Tibial nerve (tissue), 4 donors: ENCODE measurements around the gene WSB1. TPM values are rescaled to one million over a fixed set of nuclear protein-coding genes. Genes with fewer than 3 reads are reported as not detected.
A peak's percentile ranks its signal among the peaks of the same experiment; 100 is the strongest.

Experiments used
- DNase-seq, 2 donors: peaks; one replicate each; pipeline ENCODE4 v3.0.0-alpha.2; 2019; ENCODE audit warnings: low spot score in 2 of 2
- H3K27ac ChIP-seq, 4 donors: fragments of 200-600 bp; sonication (generic) in 3 of 4; one replicate each; pipeline ENCODE4 v1.5.1; 2017 to 2019; ENCODE audit warnings: mild to moderate bottlenecking in 1 of 4
- H3K27me3 ChIP-seq, 2 donors: fragments of 200-600 bp; sonication (generic) in 1 of 2; one replicate each; pipeline versions ENCODE4 v1.5.1 to v1.6.0; 2017 to 2019
- H3K36me3 ChIP-seq, 3 donors: fragments of 200-600 bp; sonication (generic); one replicate each; pipeline ENCODE4 v1.5.1; 2018 to 2019
- H3K4me1 ChIP-seq, 4 donors: fragments of 200-600 bp; sonication (generic) in 3 of 4; one replicate each; pipeline ENCODE4 v1.5.1; 2017 to 2019
- H3K4me3 ChIP-seq, 4 donors: fragments of 200-600 bp; sonication (generic) in 3 of 4; one replicate each; pipeline ENCODE4 v1.5.1; 2017 to 2019; ENCODE audit warnings: mild to moderate bottlenecking in 1 of 4, moderate library complexity in 1 of 4
- H3K9me3 ChIP-seq, 4 donors: fragments of 200-600 bp; sonication (generic) in 3 of 4; one replicate each; pipeline ENCODE4 v1.5.1; 2017 to 2019
- EP300 ChIP-seq, 2 donors: sonication (generic); formaldehyde crosslinking; IDR thresholded peaks; one replicate each; pipeline ENCODE4 v1.6.1; 2017; ENCODE audit warnings: antibody characterized with exemption in 2 of 2, mild to moderate bottlenecking in 1 of 2
- POLR2A ChIP-seq, 2 donors: fragments of 450-650 bp; IDR thresholded peaks; one replicate each; pipeline ENCODE4 v1.6.1; 2017; ENCODE audit warnings: antibody characterized with exemption in 2 of 2, mild to moderate bottlenecking in 2 of 2, moderate library complexity in 2 of 2
- WGBS, 2 donors: methylation state at CpG; one replicate each; pipeline ENCODE4 v1.1.5; 2018; 5-methylcytosine and 5-hydroxymethylcytosine counted together
- total RNA-seq, 4 donors: library from RNA; depleted of rRNA; stranded (reverse); fragments of >200 nt; gene quantifications; one replicate each; pipeline ENCODE4 v1.1.0, GENCODE V29; 2016
- TF ChIP-seq, protein P1 (sequence below), 5 experiments: fragments of 200-600 bp in 3 of 5; fragments of 450-650 bp in 2 of 5; sonication (generic) in 3 of 5; IDR thresholded peaks; one replicate each; pipeline ENCODE4 v1.5.1; 2016 to 2019; ENCODE audit warnings: antibody characterized with exemption in 5 of 5, mild to moderate bottlenecking in 3 of 5, moderate library complexity in 2 of 5

WSB1 gene
- total RNA-seq, 4 donors from 2014 or later: 201 to 225 (median 213) TPM

DNA sequence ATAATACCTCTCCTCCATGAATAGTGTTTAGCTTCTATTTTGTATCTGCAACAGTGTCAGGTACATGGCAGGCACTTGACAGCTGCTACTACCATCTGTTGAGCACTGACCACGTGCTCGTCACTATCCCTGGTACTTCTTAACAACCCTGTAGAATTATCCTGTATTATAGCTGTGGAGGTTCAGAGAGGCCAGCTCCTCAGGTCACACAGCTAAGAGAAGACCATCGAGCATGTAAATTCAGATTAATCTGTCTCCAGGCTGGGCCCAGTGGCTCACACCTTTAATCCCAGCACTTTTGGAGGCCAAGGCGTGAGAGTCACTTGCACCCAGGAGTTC is 26.3 kb downstream of the WSB1 start:
- Histone ChIP-seq H3K27me3 (no peaks in the 10 kb centered on the region), H3K27ac (peak overlapping the region in 2 of 4 donors; percentile 62 to 68), H3K4me1 (peaks cover 11 to 50% (median 29%) of the 10 kb centered on the region in 4 donors), H3K9me3 (no peaks in the 10 kb centered on the region), H3K36me3 (peaks cover 0 to 37% (median 16%) of the 10 kb centered on the region in 3 donors), H3K4me3 (no peak overlapping the region)
- 75 to 77% methylated on average over 4 of the region's 4 CpGs for WGBS, 2 donors
- TF ChIP-seq, protein P1, sequence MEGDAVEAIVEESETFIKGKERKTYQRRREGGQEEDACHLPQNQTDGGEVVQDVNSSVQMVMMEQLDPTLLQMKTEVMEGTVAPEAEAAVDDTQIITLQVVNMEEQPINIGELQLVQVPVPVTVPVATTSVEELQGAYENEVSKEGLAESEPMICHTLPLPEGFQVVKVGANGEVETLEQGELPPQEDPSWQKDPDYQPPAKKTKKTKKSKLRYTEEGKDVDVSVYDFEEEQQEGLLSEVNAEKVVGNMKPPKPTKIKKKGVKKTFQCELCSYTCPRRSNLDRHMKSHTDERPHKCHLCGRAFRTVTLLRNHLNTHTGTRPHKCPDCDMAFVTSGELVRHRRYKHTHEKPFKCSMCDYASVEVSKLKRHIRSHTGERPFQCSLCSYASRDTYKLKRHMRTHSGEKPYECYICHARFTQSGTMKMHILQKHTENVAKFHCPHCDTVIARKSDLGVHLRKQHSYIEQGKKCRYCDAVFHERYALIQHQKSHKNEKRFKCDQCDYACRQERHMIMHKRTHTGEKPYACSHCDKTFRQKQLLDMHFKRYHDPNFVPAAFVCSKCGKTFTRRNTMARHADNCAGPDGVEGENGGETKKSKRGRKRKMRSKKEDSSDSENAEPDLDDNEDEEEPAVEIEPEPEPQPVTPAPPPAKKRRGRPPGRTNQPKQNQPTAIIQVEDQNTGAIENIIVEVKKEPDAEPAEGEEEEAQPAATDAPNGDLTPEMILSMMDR (IDR thresholded peaks at IDR 0.05): no peak
- TF ChIP-seq POLR2A (IDR thresholded peaks at IDR 0.05): no peak
- TF ChIP-seq EP300 (IDR thresholded peaks at IDR 0.05): no peak
- DNase-seq: no peak

DNA sequence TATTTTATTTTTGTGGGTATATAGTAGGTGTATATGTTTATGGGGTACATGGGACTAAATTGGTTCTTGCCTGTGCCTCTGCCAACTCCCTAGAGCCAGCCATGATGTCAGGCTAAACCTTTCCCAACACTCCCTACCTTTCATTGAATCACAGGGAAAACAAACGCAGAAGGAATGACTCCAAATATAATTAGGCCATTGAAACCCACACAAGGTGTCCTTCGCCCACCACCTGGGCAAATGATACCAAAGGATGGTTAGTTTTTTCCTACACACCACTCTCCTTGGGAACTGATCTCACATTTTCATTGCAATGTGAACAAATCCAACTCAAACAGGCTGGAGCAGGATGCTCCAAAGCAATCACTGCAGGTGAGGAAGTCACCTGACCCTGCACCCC is 27.5 kb downstream of the WSB1 start:
- peak overlapping the region in 2 of 4 donors; percentile 77 to 86 for H3K27ac ChIP-seq
- H3K27me3 ChIP-seq: no peaks in the 10 kb centered on the region
- 75 to 80% methylated on average over 2 of the region's 2 CpGs for WGBS, 2 donors
- H3K36me3 ChIP-seq: peaks cover 0 to 26% (median 5%) of the 10 kb centered on the region in 3 donors
- no peaks in the 10 kb centered on the region for H3K9me3 ChIP-seq
- H3K4me1 ChIP-seq: peaks cover 11 to 52% (median 30%) of the 10 kb centered on the region in 4 donors
- TF ChIP-seq, protein P1 (IDR thresholded peaks at IDR 0.05): no peak
- no peak for TF ChIP-seq EP300 (IDR thresholded peaks at IDR 0.05)
- no peak for TF ChIP-seq POLR2A (IDR thresholded peaks at IDR 0.05)
- DNase-seq: no peak
- no peak overlapping the region for H3K4me3 ChIP-seq

DNA sequence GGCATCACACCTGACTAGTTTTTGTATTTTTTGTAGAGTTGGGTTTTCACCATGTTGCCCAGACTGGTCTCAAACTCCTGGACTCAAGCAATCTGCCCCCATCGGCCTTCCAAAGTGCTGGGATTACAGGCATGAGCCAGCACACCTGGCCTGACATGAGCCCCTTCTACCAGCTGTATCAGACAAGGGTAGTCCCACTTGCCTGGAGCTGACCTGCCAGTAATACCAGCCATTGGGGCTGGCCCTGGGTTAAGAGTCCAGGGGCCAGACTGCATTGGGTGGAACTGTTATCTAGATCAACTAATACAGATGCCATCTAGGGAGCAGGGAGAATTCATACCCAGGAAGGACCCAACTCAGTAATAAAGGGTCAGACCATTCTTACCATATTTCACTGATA is 28.1 kb downstream of the WSB1 start:
- Histone ChIP-seq H3K27me3 (no peaks in the 10 kb centered on the region), H3K4me1 (peaks cover 11 to 52% (median 30%) of the 10 kb centered on the region in 4 donors), H3K9me3 (no peaks in the 10 kb centered on the region), H3K36me3 (peaks cover 0 to 20% (median 2%) of the 10 kb centered on the region in 3 donors), H3K4me3 (no peak overlapping the region), H3K27ac (peak overlapping the region in 2 of 4 donors; percentile 77 to 86)
- no peak for DNase-seq
- WGBS, 2 donors: 80 to 83% methylated on average over 1 of the region's 1 CpG
- TF ChIP-seq, protein P1 (IDR thresholded peaks at IDR 0.05): no peak

DNA sequence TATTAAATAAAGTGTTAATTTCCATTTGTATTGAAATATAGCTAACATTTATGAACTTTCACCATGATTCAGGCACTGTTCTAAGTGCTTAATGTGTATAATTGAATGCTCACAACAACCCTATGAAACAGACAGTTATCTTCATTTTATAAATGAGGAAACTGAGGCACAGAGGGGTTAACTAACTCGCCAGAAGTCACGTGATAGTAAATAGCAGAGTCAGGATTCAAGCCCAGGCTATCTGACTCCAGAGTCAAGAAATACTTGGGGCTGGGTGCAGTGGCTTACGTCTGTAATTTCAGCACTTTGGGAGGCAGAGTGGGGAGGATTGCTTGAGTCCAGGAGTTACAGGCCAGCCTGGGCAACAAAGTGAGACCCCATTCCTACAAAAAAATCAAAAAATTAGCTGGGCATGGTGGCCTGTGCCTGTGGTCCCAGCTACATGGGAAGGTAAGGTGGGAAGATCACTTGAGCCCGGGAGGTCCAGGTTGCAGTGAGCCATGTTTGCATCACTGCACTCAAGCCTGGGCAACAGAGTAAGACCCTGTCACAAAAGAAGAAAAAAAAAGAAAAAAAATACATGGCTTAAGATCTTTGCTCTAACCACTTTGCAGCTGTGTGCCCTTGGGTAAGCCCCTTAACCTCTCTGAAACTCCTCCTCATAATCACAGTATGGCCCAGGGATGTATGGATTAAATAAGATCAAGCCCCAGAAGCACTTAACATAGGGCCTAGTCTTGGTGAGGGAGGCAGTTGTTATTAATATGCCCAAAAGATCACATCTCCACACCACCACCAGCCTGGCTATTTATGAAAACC is 29.0 kb downstream of the WSB1 start:
- H3K27me3 ChIP-seq: no peaks in the 10 kb centered on the region
- DNase-seq: no peak
- no peak overlapping the region for H3K4me3 ChIP-seq
- TF ChIP-seq, protein P1 (IDR thresholded peaks at IDR 0.05): no peak
- TF ChIP-seq POLR2A (IDR thresholded peaks at IDR 0.05) (no peak), EP300 (IDR thresholded peaks at IDR 0.05) (no peak)
- peaks cover 0 to 12% (median 0%) of the 10 kb centered on the region in 3 donors for H3K36me3 ChIP-seq
- 47 to 50% methylated on average over 4 of the region's 4 CpGs for WGBS, 2 donors
- peak overlapping the region; percentile 23 to 86 (median 70) for H3K27ac ChIP-seq
- peaks cover 11 to 52% (median 30%) of the 10 kb centered on the region in 4 donors for H3K4me1 ChIP-seq
- H3K9me3 ChIP-seq: no peaks in the 10 kb centered on the region

- DNase-seq: peak; percentile 49 to 61
- peak overlapping the region in 3 of 4 donors; percentile 64 to 86 (median 77) for H3K27ac ChIP-seq
- peaks cover 0 to 4% (median 0%) of the 10 kb centered on the region in 3 donors for H3K36me3 ChIP-seq
- peaks cover 11 to 52% (median 30%) of the 10 kb centered on the region in 4 donors for H3K4me1 ChIP-seq
- WGBS, 2 donors: 7 to 23% methylated on average over 6 to 7 of the region's 7 CpGs
- no peak overlapping the region for H3K4me3 ChIP-seq
- TF ChIP-seq, protein P1 (IDR thresholded peaks at IDR 0.05): no peak
- no peak for TF ChIP-seq POLR2A (IDR thresholded peaks at IDR 0.05)
- TF ChIP-seq EP300 (IDR thresholded peaks at IDR 0.05): peak in 1 of 2 donors; percentile 67
- H3K9me3 ChIP-seq: no peaks in the 10 kb centered on the region
- no peaks in the 10 kb centered on the region for H3K27me3 ChIP-seq
Observed at GRCh38 chr17:27323538-27324215, 29.8 kb downstream of the WSB1 start.
